ENCODE measurements around the gene SH3RF3. TPM values are rescaled to one million over a fixed set of nuclear protein-coding genes. Genes with fewer than 3 reads are reported as not detected.

The SH3RF3 gene
- polyA plus RNA-seq = not detected

GRCh38 chr2:109128616-109129355 lies at the start of gene SH3RF3:
TSS of gene SH3RF3 (plus strand) at chr2:109129205.
- H3K9me3 Mint-ChIP-seq = peaks cover 0 to 2% (median 0%) of the 10 kb centered on the region in 6 donors
- peak within 1 kb of the TSS; percentile 79 to 92 (median 85) for H3K4me3 Mint-ChIP-seq
- peaks cover 10 to 19% of the 10 kb centered on the region in 2 donors for H3K4me1 Mint-ChIP-seq
- H3K27me3 Mint-ChIP-seq (ENCODE audit: low read depth in 3 of 3) = peaks cover 7 to 21% (median 17%) of the 10 kb centered on the region in 3 donors
- DNase-seq = peak; percentile 22 to 34 (median 25)
- no peaks in the 10 kb centered on the region for H3K36me3 Mint-ChIP-seq
- peak within 1 kb of the TSS in 1 of 6 donors; percentile 58 for H3K27ac Mint-ChIP-seq

GRCh38 chr2:109079590-109079989 lies 49.4 kb upstream of the SH3RF3 start:
- Mint-ChIP-seq H3K27ac (no peak overlapping the region), H3K4me1 (no peaks in the 10 kb centered on the region), H3K4me3 (no peak overlapping the region), H3K9me3 (no peaks in the 10 kb centered on the region), H3K36me3 (no peaks in the 10 kb centered on the region), H3K27me3 (ENCODE audit: low read depth in 3 of 3) (peaks cover 3 to 5% (median 4%) of the 10 kb centered on the region in 3 donors)
- DNase-seq = no peak

GRCh38 chr2:109080109-109080508 lies 48.9 kb upstream of the SH3RF3 start:
- Mint-ChIP-seq H3K4me3 (no peak overlapping the region), H3K4me1 (no peaks in the 10 kb centered on the region), H3K36me3 (no peaks in the 10 kb centered on the region), H3K27ac (no peak overlapping the region), H3K27me3 (ENCODE audit: low read depth in 3 of 3) (peaks cover 3 to 5% (median 4%) of the 10 kb centered on the region in 3 donors), H3K9me3 (no peaks in the 10 kb centered on the region)
- DNase-seq = no peak

GRCh38 chr2:109080757-109081156 lies 48.2 kb upstream of the SH3RF3 start:
- DNase-seq = no peak
- Mint-ChIP-seq H3K36me3 (no peaks in the 10 kb centered on the region), H3K9me3 (no peaks in the 10 kb centered on the region), H3K4me3 (no peak overlapping the region), H3K27me3 (ENCODE audit: low read depth in 3 of 3) (peaks cover 2 to 4% (median 3%) of the 10 kb centered on the region in 3 donors), H3K4me1 (no peaks in the 10 kb centered on the region), H3K27ac (no peak overlapping the region)

GRCh38 chr2:109081374-109081773 lies 47.6 kb upstream of the SH3RF3 start:
- Mint-ChIP-seq H3K27ac (no peak overlapping the region), H3K9me3 (no peaks in the 10 kb centered on the region), H3K4me1 (no peaks in the 10 kb centered on the region), H3K27me3 (ENCODE audit: low read depth in 3 of 3) (peaks cover 2 to 4% (median 3%) of the 10 kb centered on the region in 3 donors), H3K36me3 (no peaks in the 10 kb centered on the region), H3K4me3 (no peak overlapping the region)
- no peak for DNase-seq

GRCh38 chr2:109083771-109084170 lies 45.2 kb upstream of the SH3RF3 start:
- Mint-ChIP-seq H3K27ac (no peak overlapping the region), H3K9me3 (no peaks in the 10 kb centered on the region), H3K4me3 (no peak overlapping the region), H3K4me1 (no peaks in the 10 kb centered on the region), H3K36me3 (no peaks in the 10 kb centered on the region), H3K27me3 (ENCODE audit: low read depth in 3 of 3) (peaks cover 0 to 4% (median 3%) of the 10 kb centered on the region in 3 donors)
- no peak for DNase-seq

- Mint-ChIP-seq H3K4me1 (no peaks in the 10 kb centered on the region), H3K27ac (no peak overlapping the region), H3K27me3 (ENCODE audit: low read depth in 3 of 3) (peaks cover 0 to 4% (median 3%) of the 10 kb centered on the region in 3 donors), H3K36me3 (no peaks in the 10 kb centered on the region), H3K9me3 (no peaks in the 10 kb centered on the region), H3K4me3 (no peak overlapping the region)
- DNase-seq = no peak
These were observed 44.7 kb upstream of the SH3RF3 start for GRCh38 chr2:109084341-109084740.

- no peaks in the 10 kb centered on the region for H3K36me3 Mint-ChIP-seq
- no peak overlapping the region for H3K27ac Mint-ChIP-seq
- DNase-seq = no peak
- H3K4me1 Mint-ChIP-seq = no peaks in the 10 kb centered on the region
- H3K27me3 Mint-ChIP-seq (ENCODE audit: low read depth in 3 of 3) = peaks cover 0 to 5% (median 0%) of the 10 kb centered on the region in 3 donors
- no peak overlapping the region for H3K4me3 Mint-ChIP-seq
- no peaks in the 10 kb centered on the region for H3K9me3 Mint-ChIP-seq
These were observed 42.9 kb upstream of the SH3RF3 start for GRCh38 chr2:109085912-109086742.

- peaks cover 0 to 5% (median 0%) of the 10 kb centered on the region in 3 donors for H3K27me3 Mint-ChIP-seq (ENCODE audit: low read depth in 3 of 3)
- H3K36me3 Mint-ChIP-seq = no peaks in the 10 kb centered on the region
- DNase-seq = no peak
- H3K9me3 Mint-ChIP-seq = no peaks in the 10 kb centered on the region
- no peak overlapping the region for H3K27ac Mint-ChIP-seq
- no peak overlapping the region for H3K4me3 Mint-ChIP-seq
- H3K4me1 Mint-ChIP-seq = no peaks in the 10 kb centered on the region
These were observed 42.3 kb upstream of the SH3RF3 start for GRCh38 chr2:109086743-109087020.

- H3K27ac Mint-ChIP-seq = no peak overlapping the region
- no peak overlapping the region for H3K4me3 Mint-ChIP-seq
- H3K27me3 Mint-ChIP-seq (ENCODE audit: low read depth in 3 of 3) = peaks cover 0 to 3% (median 0%) of the 10 kb centered on the region in 3 donors
- no peaks in the 10 kb centered on the region for H3K36me3 Mint-ChIP-seq
- no peaks in the 10 kb centered on the region for H3K4me1 Mint-ChIP-seq
- DNase-seq = no peak
- no peaks in the 10 kb centered on the region for H3K9me3 Mint-ChIP-seq
These were observed 41.8 kb upstream of the SH3RF3 start for GRCh38 chr2:109087055-109087663.

GRCh38 chr2:109089602-109090300 lies 39.3 kb upstream of the SH3RF3 start:
- no peak for DNase-seq
- no peaks in the 10 kb centered on the region for H3K4me1 Mint-ChIP-seq
- no peak overlapping the region for H3K4me3 Mint-ChIP-seq
- peaks cover 0 to 3% (median 2%) of the 10 kb centered on the region in 3 donors for H3K27me3 Mint-ChIP-seq (ENCODE audit: low read depth in 3 of 3)
- no peaks in the 10 kb centered on the region for H3K36me3 Mint-ChIP-seq
- H3K27ac Mint-ChIP-seq = no peak overlapping the region
- no peaks in the 10 kb centered on the region for H3K9me3 Mint-ChIP-seq

GRCh38 chr2:109091526-109091925 lies 37.5 kb upstream of the SH3RF3 start:
- H3K4me3 Mint-ChIP-seq = no peak overlapping the region
- no peaks in the 10 kb centered on the region for H3K36me3 Mint-ChIP-seq
- H3K27ac Mint-ChIP-seq = no peak overlapping the region
- no peaks in the 10 kb centered on the region for H3K4me1 Mint-ChIP-seq
- H3K27me3 Mint-ChIP-seq (ENCODE audit: low read depth in 3 of 3) = peaks cover 0 to 3% (median 2%) of the 10 kb centered on the region in 3 donors
- no peaks in the 10 kb centered on the region for H3K9me3 Mint-ChIP-seq
- no peak for DNase-seq

- no peaks in the 10 kb centered on the region for H3K9me3 Mint-ChIP-seq
- H3K4me3 Mint-ChIP-seq = no peak overlapping the region
These were observed 34.9 kb upstream of the SH3RF3 start for GRCh38 chr2:109094144-109094543.

More at GRCh38 chr2:109094144-109094543, 34.9 kb upstream of the SH3RF3 start:
- H3K27me3 Mint-ChIP-seq (ENCODE audit: low read depth in 3 of 3) = peaks cover 2 to 6% (median 5%) of the 10 kb centered on the region in 3 donors
- no peak for DNase-seq
- peaks cover 0 to 5% (median 0%) of the 10 kb centered on the region in 3 donors for H3K36me3 Mint-ChIP-seq
- no peak overlapping the region for H3K27ac Mint-ChIP-seq
- no peaks in the 10 kb centered on the region for H3K4me1 Mint-ChIP-seq
